ENCODE measurements around the gene RNF217.
"Not testable (repeated sequence)": the region's sequence is repeated elsewhere in the genome, so short reads cannot be mapped to it uniquely, and the experiment has no call there.

Gene RNF217

GRCh38 chr6:125124049-125124669 lies 161.9 kb downstream of the RNF217 start:
- no peaks in the 10 kb centered on the region for H3K9me3 ChIP-seq (ENCODE audit: control insufficient read depth, low read length)
- 79 to 94% methylated on average over 3 to 5 of the region's 6 CpGs for WGBS, 2 experiments (ENCODE audit: insufficient coverage in 2 of 2)
- H3K36me3 ChIP-seq (ENCODE audit: control insufficient read depth, insufficient read depth, low read length), result no peaks in the 10 kb centered on the region
- H3K4me3 ChIP-seq (ENCODE audit: extremely low read depth, insufficient read depth, low read length, poor library complexity, severe bottlenecking), result no peak overlapping the region
- H3K4me1 ChIP-seq (ENCODE audit: control insufficient read depth, insufficient read depth, low read length, poor library complexity, severe bottlenecking), result no peaks in the 10 kb centered on the region
- no peak overlapping the region for H3K27ac ChIP-seq (ENCODE audit: low read depth, low read length, severe bottlenecking)

GRCh38 chr6:125125856-125126255 lies 163.6 kb downstream of the RNF217 start:
- not testable (repeated sequence) for H3K36me3 ChIP-seq (ENCODE audit: control insufficient read depth, insufficient read depth, low read length); H3K4me3 ChIP-seq (ENCODE audit: extremely low read depth, insufficient read depth, low read length, poor library complexity, severe bottlenecking); H3K27ac ChIP-seq (ENCODE audit: low read depth, low read length, severe bottlenecking); H3K9me3 ChIP-seq (ENCODE audit: control insufficient read depth, low read length); H3K4me1 ChIP-seq (ENCODE audit: control insufficient read depth, insufficient read depth, low read length, poor library complexity, severe bottlenecking)
- 92 to 95% methylated on average over 11 to 12 of the region's 23 CpGs for WGBS, 2 experiments (ENCODE audit: insufficient coverage in 2 of 2)

DNA sequence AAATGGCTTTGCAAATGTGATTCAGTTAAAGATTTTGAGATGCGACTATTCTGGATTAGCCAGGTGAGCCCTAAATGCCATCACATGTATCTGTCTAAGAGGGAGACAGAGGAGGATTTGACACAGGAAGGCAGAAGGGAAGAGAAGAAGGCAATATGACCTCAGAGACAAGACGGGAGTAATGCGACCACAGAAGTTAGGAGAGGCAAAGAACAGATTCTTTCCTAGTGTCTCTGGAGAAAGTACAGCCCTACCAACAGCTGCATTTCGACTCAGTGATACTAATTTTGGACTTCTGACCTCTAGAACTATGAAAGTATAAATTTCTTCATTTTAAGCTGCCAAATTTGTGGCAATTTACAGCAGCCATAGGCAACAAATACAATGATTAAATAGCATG lies 167.1 kb downstream of the RNF217 start:
- Histone ChIP-seq H3K36me3 (ENCODE audit: control insufficient read depth, insufficient read depth, low read length) (no peaks in the 10 kb centered on the region), H3K9me3 (ENCODE audit: control insufficient read depth, low read length) (no peaks in the 10 kb centered on the region), H3K4me3 (ENCODE audit: extremely low read depth, insufficient read depth, low read length, poor library complexity, severe bottlenecking) (no peak overlapping the region), H3K27ac (ENCODE audit: low read depth, low read length, severe bottlenecking) (no peak overlapping the region), H3K4me1 (ENCODE audit: control insufficient read depth, insufficient read depth, low read length, poor library complexity, severe bottlenecking) (no peaks in the 10 kb centered on the region)
- WGBS, 2 experiments (ENCODE audit: insufficient coverage in 2 of 2), result 80 to 91% methylated on average over 1 to 3 of the region's 4 CpGs

GRCh38 chr6:125132058-125132457 lies 169.8 kb downstream of the RNF217 start:
- 86% methylated on average over 1 of the region's 1 CpG; no CpG with 5 or more reads in 1 of the 2 experiments for WGBS, 2 experiments (ENCODE audit: insufficient coverage in 2 of 2)
- H3K27ac ChIP-seq (ENCODE audit: low read depth, low read length, severe bottlenecking), result no peak overlapping the region

GRCh38 chr6:125136378-125136777 lies 174.1 kb downstream of the RNF217 start:
- 100% methylated on average over 1 of the region's 3 CpGs; no CpG with 5 or more reads in 1 of the 2 experiments for WGBS, 2 experiments (ENCODE audit: insufficient coverage in 2 of 2)
- H3K4me1 ChIP-seq (ENCODE audit: control insufficient read depth, insufficient read depth, low read length, poor library complexity, severe bottlenecking), result no peaks in the 10 kb centered on the region
- H3K36me3 ChIP-seq (ENCODE audit: control insufficient read depth, insufficient read depth, low read length), result no peaks in the 10 kb centered on the region
- no peaks in the 10 kb centered on the region for H3K9me3 ChIP-seq (ENCODE audit: control insufficient read depth, low read length)
- H3K4me3 ChIP-seq (ENCODE audit: extremely low read depth, insufficient read depth, low read length, poor library complexity, severe bottlenecking), result no peak overlapping the region
- no peak overlapping the region for H3K27ac ChIP-seq (ENCODE audit: low read depth, low read length, severe bottlenecking)

More at GRCh38 chr6:125132058-125132457, 169.8 kb downstream of the RNF217 start:
- H3K36me3 ChIP-seq (ENCODE audit: control insufficient read depth, insufficient read depth, low read length), result no peaks in the 10 kb centered on the region
- H3K4me3 ChIP-seq (ENCODE audit: extremely low read depth, insufficient read depth, low read length, poor library complexity, severe bottlenecking), result no peak overlapping the region
- H3K4me1 ChIP-seq (ENCODE audit: control insufficient read depth, insufficient read depth, low read length, poor library complexity, severe bottlenecking), result no peaks in the 10 kb centered on the region
- H3K9me3 ChIP-seq (ENCODE audit: control insufficient read depth, low read length), result no peaks in the 10 kb centered on the region

GRCh38 chr6:125138083-125138482 lies 175.8 kb downstream of the RNF217 start:
- WGBS, 2 experiments (ENCODE audit: insufficient coverage in 2 of 2), result no CpG with 5 or more reads among the region's 2 CpGs
- Histone ChIP-seq H3K4me3 (ENCODE audit: extremely low read depth, insufficient read depth, low read length, poor library complexity, severe bottlenecking) (no peak overlapping the region), H3K4me1 (ENCODE audit: control insufficient read depth, insufficient read depth, low read length, poor library complexity, severe bottlenecking) (no peaks in the 10 kb centered on the region), H3K27ac (ENCODE audit: low read depth, low read length, severe bottlenecking) (no peak overlapping the region), H3K9me3 (ENCODE audit: control insufficient read depth, low read length) (peaks cover 3% of the 10 kb centered on the region), H3K36me3 (ENCODE audit: control insufficient read depth, insufficient read depth, low read length) (no peaks in the 10 kb centered on the region)

DNA sequence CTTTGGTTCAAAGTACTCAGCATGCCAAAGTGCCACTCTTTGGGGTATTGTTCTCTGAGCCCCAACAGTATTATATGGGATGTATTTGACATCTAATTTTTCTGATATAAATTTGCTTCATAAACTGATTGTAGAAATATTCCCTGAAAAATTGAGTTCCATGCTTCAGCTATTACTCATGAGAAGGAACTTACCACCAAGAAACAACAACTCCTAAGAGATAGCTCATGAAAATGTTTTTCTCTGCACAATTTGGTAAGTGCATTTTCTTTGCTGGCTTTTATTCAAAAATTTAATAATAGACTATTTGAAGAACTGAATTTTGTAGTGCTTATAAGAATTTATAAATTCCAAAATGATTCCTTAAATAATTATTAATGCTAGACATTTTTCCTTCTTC lies 178.6 kb downstream of the RNF217 start:
- Histone ChIP-seq H3K36me3 (ENCODE audit: control insufficient read depth, insufficient read depth, low read length) (no peaks in the 10 kb centered on the region), H3K27ac (ENCODE audit: low read depth, low read length, severe bottlenecking) (no peak overlapping the region), H3K9me3 (ENCODE audit: control insufficient read depth, low read length) (peaks cover 10% of the 10 kb centered on the region), H3K4me1 (ENCODE audit: control insufficient read depth, insufficient read depth, low read length, poor library complexity, severe bottlenecking) (no peaks in the 10 kb centered on the region), H3K4me3 (ENCODE audit: extremely low read depth, insufficient read depth, low read length, poor library complexity, severe bottlenecking) (no peak overlapping the region)

All from mesodermal cell (in vitro differentiated cells).